Neural cell (in vitro differentiated cells): ENCODE data around the gene PLOD3.

Experiments used
- EP300 ChIP-seq: fragments of 450-650 bp; conservative IDR thresholded peaks from 2 replicates; pipeline ENCODE4 v1.6.1; 2014; ENCODE audit warnings: antibody characterized with exemption, mild to moderate bottlenecking, moderate library complexity; ENCODE audit not compliant: poor library complexity, severe bottlenecking
- EZH2 ChIP-seq: fragments of 200-600, 300-800 bp; shearing (Covaris generic), sonication (generic); IDR thresholded peaks from 2 replicates; pipeline ENCODE4 v1.6.1; 2014; ENCODE audit warnings: antibody characterized with exemption, low read length, borderline replicate concordance, mild to moderate bottlenecking; ENCODE audit not compliant: insufficient read depth, poor library complexity, severe bottlenecking
- MXI1 ChIP-seq: fragments of 450-650 bp; conservative IDR thresholded peaks from 2 replicates; pipeline ENCODE4 v1.6.1; 2014; ENCODE audit warnings: antibody characterized with exemption, mild to moderate bottlenecking; ENCODE audit not compliant: poor library complexity, severe bottlenecking
- POLR2AphosphoS5 ChIP-seq: IDR thresholded peaks from 2 replicates; pipeline ENCODE4 v1.6.1; 2012
- RAD21 ChIP-seq: fragments of 450-650 bp; conservative IDR thresholded peaks from 2 replicates; pipeline ENCODE4 v1.6.1; 2014; ENCODE audit warnings: antibody characterized with exemption, mild to moderate bottlenecking, moderate library complexity
- SMC3 ChIP-seq: fragments of 450-650 bp; conservative IDR thresholded peaks from 2 replicates; pipeline ENCODE4 v1.6.1; 2014; ENCODE audit warnings: antibody characterized with exemption, mild to moderate bottlenecking, moderate library complexity; ENCODE audit not compliant: poor library complexity
- TF ChIP-seq, protein P1 (sequence below): fragments of 450-650 bp; IDR thresholded peaks from 2 replicates; pipeline ENCODE4 v1.5.1; 2014; ENCODE audit warnings: antibody characterized with exemption, mild to moderate bottlenecking, moderate library complexity; ENCODE audit not compliant: poor library complexity, severe bottlenecking
- TF ChIP-seq, protein P2 (sequence below): IDR thresholded peaks from 2 replicates; pipeline ENCODE4 v1.6.1; 2012; ENCODE audit warnings: borderline replicate concordance

DNA sequence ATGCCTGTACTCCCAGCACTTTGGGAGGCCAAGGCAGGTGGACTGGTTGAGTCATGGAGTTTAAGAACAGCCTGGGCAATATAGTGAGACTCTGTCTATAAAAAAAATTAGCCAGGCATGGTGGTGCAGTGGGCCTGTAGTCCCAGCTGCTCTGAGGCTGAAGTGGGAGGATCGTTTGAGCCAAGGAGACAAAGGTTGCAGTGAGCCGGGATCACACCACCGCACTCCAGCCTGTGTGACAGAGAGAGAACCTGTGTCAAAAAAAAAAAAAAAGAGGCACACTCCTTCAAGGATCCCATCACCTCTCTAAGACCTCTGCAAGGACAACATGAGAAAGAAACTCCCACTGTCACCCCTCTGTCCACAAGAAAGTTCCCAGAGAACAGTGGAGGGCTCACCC is 41.7 kb downstream of the PLOD3 start:
- no peak for TF ChIP-seq EP300
- TF ChIP-seq, protein P1, sequence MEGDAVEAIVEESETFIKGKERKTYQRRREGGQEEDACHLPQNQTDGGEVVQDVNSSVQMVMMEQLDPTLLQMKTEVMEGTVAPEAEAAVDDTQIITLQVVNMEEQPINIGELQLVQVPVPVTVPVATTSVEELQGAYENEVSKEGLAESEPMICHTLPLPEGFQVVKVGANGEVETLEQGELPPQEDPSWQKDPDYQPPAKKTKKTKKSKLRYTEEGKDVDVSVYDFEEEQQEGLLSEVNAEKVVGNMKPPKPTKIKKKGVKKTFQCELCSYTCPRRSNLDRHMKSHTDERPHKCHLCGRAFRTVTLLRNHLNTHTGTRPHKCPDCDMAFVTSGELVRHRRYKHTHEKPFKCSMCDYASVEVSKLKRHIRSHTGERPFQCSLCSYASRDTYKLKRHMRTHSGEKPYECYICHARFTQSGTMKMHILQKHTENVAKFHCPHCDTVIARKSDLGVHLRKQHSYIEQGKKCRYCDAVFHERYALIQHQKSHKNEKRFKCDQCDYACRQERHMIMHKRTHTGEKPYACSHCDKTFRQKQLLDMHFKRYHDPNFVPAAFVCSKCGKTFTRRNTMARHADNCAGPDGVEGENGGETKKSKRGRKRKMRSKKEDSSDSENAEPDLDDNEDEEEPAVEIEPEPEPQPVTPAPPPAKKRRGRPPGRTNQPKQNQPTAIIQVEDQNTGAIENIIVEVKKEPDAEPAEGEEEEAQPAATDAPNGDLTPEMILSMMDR, result no peak
- TF ChIP-seq EZH2, result no peak
- TF ChIP-seq RAD21, result no peak
- TF ChIP-seq MXI1, result no peak
- no peak for TF ChIP-seq POLR2AphosphoS5
- TF ChIP-seq SMC3, result no peak
- TF ChIP-seq, protein P2, sequence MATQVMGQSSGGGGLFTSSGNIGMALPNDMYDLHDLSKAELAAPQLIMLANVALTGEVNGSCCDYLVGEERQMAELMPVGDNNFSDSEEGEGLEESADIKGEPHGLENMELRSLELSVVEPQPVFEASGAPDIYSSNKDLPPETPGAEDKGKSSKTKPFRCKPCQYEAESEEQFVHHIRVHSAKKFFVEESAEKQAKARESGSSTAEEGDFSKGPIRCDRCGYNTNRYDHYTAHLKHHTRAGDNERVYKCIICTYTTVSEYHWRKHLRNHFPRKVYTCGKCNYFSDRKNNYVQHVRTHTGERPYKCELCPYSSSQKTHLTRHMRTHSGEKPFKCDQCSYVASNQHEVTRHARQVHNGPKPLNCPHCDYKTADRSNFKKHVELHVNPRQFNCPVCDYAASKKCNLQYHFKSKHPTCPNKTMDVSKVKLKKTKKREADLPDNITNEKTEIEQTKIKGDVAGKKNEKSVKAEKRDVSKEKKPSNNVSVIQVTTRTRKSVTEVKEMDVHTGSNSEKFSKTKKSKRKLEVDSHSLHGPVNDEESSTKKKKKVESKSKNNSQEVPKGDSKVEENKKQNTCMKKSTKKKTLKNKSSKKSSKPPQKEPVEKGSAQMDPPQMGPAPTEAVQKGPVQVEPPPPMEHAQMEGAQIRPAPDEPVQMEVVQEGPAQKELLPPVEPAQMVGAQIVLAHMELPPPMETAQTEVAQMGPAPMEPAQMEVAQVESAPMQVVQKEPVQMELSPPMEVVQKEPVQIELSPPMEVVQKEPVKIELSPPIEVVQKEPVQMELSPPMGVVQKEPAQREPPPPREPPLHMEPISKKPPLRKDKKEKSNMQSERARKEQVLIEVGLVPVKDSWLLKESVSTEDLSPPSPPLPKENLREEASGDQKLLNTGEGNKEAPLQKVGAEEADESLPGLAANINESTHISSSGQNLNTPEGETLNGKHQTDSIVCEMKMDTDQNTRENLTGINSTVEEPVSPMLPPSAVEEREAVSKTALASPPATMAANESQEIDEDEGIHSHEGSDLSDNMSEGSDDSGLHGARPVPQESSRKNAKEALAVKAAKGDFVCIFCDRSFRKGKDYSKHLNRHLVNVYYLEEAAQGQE, result no peak
